Esophagus muscularis mucosa (tissue), 3 donors: ENCODE measurements around the gene SAP25.

Experiments used
- CTCF ChIP-seq, 3 experiments: fragments of 200-600 bp in 2 of 3; fragments of 450-650 bp in 1 of 3; sonication (generic) in 2 of 3; IDR thresholded peaks; one replicate each; pipeline ENCODE4 v1.5.1; 2017 to 2019; ENCODE audit warnings: antibody characterized with exemption in 3 of 3, mild to moderate bottlenecking in 2 of 3, moderate library complexity in 1 of 3
- POLR2A ChIP-seq: fragments of 450-650 bp; IDR thresholded peaks from one replicate; pipeline ENCODE4 v1.6.1; 2017; ENCODE audit warnings: antibody characterized with exemption, moderate library complexity, mild to moderate bottlenecking, low read depth
- POLR2AphosphoS5 ChIP-seq, 2 donors: sonication (generic); formaldehyde crosslinking; IDR thresholded peaks; one replicate each; pipeline ENCODE4 v1.6.1; 2017; ENCODE audit warnings: antibody characterized with exemption in 2 of 2

- no peak for TF ChIP-seq CTCF (IDR thresholded peaks at IDR 0.05)
- TF ChIP-seq POLR2AphosphoS5 (IDR thresholded peaks at IDR 0.05): no peak
- no peak for TF ChIP-seq POLR2A
Observed at GRCh38 chr7:100565133-100565571, 8.5 kb downstream of the SAP25 start.
